HL-60 (cell line): ENCODE data around the gene PLEKHD1.

Experiments
- DNase-seq, 2 experiments: peaks; one replicate each; pipeline ENCODE4 v3.0.0-alpha.2; 2010 to 2020; ENCODE audit warnings: low read depth in 1 of 2, low spot score in 1 of 2
- H3K27ac ChIP-seq: fragments of 250-450 bp; sonication (Bioruptor Pico); replicated peaks from 2 replicates; pipeline ENCODE4 v1.5.1; 2020; ENCODE audit warnings: mild to moderate bottlenecking, moderate library complexity
- H3K27me3 ChIP-seq: fragments of 250-450 bp; sonication (Bioruptor Pico); 2 replicates; pipeline ENCODE4 v1.5.1; 2021; ENCODE audit warnings: mild to moderate bottlenecking, moderate library complexity; ENCODE audit not compliant: insufficient read depth, poor library complexity, severe bottlenecking
- H3K4me3 ChIP-seq: replicated peaks from 2 replicates; pipeline ENCODE4 v1.5.1; 2011; ENCODE audit warnings: mild to moderate bottlenecking, control low read depth, low read length; ENCODE audit not compliant: insufficient read depth
- CTCF ChIP-seq: IDR thresholded peaks from one replicate; pipeline ENCODE4 v1.5.1; 2011; ENCODE audit warnings: low read length, control low read depth, inconsistent platforms; ENCODE audit not compliant: insufficient read depth
- GABPA ChIP-seq: IDR thresholded peaks from 2 replicates; pipeline ENCODE4 v1.6.1; 2012; ENCODE audit warnings: low read depth
- POLR2AphosphoS5 ChIP-seq: IDR thresholded peaks from 2 replicates; pipeline ENCODE4 v1.6.1; 2012; ENCODE audit warnings: low read depth
- REST ChIP-seq: IDR thresholded peaks from 2 replicates; pipeline ENCODE4 v1.6.1; 2012; ENCODE audit warnings: low read depth; ENCODE audit not compliant: insufficient replicate concordance
- SPI1 ChIP-seq: IDR thresholded peaks from 2 replicates; pipeline ENCODE4 v1.6.1; 2012; ENCODE audit warnings: low read depth, mild to moderate bottlenecking, borderline replicate concordance

Gene PLEKHD1

GRCh38 chr14:69449216-69449615, 35.3 kb upstream of the PLEKHD1 start:
- no peak for DNase-seq
- no peak for TF ChIP-seq GABPA
- no peak for TF ChIP-seq CTCF
- no peak for TF ChIP-seq SPI1
- no peak for TF ChIP-seq POLR2AphosphoS5
- no peak for TF ChIP-seq REST
- no peaks in the 10 kb centered on the region for H3K27me3 ChIP-seq
- H3K4me3 ChIP-seq: no peak overlapping the region
- H3K27ac ChIP-seq: no peak overlapping the region

- no peak overlapping the region for H3K27ac ChIP-seq
- H3K27me3 ChIP-seq: no peaks in the 10 kb centered on the region
- no peak for DNase-seq
- TF ChIP-seq POLR2AphosphoS5: no peak
- TF ChIP-seq SPI1: no peak
- no peak for TF ChIP-seq CTCF
- TF ChIP-seq GABPA: no peak
- TF ChIP-seq REST: no peak
- no peak overlapping the region for H3K4me3 ChIP-seq
These were observed 32.6 kb upstream of the PLEKHD1 start for GRCh38 chr14:69451941-69452340.

- H3K27me3 ChIP-seq: no peaks in the 10 kb centered on the region
- DNase-seq: no peak
- no peak overlapping the region for H3K27ac ChIP-seq
- H3K4me3 ChIP-seq: no peak overlapping the region
- TF ChIP-seq SPI1 (no peak), CTCF (no peak), POLR2AphosphoS5 (no peak), REST (no peak)
These were observed 26.2 kb upstream of the PLEKHD1 start for GRCh38 chr14:69458350-69458749.
